Retinal pigment epithelial cell (primary cell): ENCODE results near the gene TPM1.

ENCODE experiments used
- DNase-seq: peaks from one replicate; pipeline ENCODE4 v3.0.0-alpha.2; 2010; ENCODE audit warnings: low read depth
- H3K4me3 ChIP-seq: 2 replicates; pipeline ENCODE4 v1.5.1; 2011; ENCODE audit warnings: mild to moderate bottlenecking, low read length, control low read depth, moderate library complexity
- TF ChIP-seq, protein P1 (sequence below): conservative IDR thresholded peaks from 2 replicates; pipeline ENCODE4 v1.5.1; 2011; ENCODE audit warnings: low read depth, low read length, control low read depth, inconsistent platforms

Gene TPM1

DNA sequence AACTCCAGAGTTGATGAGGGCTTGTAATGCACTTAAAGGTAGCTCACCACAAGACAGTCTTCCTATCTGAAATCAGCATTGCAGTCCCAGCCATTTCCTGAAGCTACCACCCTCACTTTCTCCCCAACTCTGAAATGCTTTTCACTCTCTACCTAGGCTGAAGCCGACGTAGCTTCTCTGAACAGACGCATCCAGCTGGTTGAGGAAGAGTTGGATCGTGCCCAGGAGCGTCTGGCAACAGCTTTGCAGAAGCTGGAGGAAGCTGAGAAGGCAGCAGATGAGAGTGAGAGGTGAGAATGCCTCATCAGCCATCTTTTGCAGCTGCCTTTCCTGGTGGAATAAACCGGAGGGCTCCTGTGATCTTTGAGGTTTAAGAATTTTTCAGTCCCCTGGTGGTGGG, 14.3 kb downstream of the TPM1 start:
- H3K4me3 ChIP-seq: no peak overlapping the region
- no peak for DNase-seq
- TF ChIP-seq, protein P1, sequence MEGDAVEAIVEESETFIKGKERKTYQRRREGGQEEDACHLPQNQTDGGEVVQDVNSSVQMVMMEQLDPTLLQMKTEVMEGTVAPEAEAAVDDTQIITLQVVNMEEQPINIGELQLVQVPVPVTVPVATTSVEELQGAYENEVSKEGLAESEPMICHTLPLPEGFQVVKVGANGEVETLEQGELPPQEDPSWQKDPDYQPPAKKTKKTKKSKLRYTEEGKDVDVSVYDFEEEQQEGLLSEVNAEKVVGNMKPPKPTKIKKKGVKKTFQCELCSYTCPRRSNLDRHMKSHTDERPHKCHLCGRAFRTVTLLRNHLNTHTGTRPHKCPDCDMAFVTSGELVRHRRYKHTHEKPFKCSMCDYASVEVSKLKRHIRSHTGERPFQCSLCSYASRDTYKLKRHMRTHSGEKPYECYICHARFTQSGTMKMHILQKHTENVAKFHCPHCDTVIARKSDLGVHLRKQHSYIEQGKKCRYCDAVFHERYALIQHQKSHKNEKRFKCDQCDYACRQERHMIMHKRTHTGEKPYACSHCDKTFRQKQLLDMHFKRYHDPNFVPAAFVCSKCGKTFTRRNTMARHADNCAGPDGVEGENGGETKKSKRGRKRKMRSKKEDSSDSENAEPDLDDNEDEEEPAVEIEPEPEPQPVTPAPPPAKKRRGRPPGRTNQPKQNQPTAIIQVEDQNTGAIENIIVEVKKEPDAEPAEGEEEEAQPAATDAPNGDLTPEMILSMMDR: no peak

DNA sequence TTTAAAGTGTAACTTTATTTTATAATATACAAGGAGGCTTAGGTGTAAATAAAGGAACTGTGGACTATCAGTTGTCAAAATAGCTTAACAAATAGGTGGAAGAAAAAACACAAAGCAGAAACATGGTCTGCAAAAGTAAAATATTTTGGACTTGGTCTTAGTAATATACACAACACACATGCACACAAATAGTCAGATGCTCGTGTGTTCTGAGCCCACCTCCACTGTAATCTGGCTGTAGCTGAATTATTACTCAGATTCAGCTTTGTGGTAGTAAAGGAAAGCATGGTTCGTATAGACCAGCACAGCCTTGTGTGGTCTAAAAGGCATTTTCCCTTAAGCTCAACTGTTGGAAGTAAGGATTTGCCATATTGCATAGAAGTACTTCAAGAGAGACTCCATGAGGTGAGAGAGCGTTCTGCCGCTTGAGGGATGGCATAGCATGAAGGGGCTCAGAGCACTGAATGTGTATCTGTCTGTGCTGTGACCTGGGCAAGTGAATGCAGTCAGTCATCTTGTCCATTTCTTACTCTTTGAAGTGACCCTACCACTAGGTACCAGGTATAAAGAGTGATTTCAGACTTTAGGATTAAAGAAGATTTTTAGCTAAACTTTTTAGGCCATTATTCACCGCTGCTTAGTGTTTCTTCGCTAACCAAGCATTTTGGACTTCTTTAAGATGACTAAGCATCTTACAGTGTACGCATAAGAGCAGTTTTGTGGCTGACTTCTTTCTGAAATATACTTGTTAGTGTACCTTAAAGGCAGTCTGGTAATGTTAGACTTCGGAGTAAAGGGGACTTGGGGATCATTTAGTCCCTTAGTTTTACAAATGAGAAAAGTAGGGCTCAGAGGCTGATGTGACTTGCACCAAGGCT, 15.2 kb downstream of the TPM1 start:
- H3K4me3 ChIP-seq: no peak overlapping the region
- DNase-seq: no peak
- TF ChIP-seq, protein P1: no peak

DNA sequence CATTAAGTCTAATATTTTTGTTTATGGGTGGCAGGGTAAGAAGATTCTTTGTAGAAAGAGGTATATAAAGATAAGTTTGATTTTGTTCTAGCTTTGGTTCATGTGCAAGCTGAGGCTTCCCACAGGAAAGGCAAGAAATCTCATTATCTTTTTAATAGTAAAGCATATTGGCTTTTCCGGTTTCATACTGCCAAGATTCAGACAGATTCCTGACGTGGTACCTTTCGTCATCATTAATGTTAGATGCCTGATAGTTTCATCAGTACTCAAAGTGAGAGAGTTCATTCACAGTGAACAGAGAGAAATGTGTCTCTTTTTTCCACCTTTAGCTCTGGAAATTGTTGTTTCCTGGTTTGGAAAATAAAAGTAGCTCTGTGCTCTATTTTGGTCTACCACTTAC, 16.5 kb downstream of the TPM1 start:
- DNase-seq: no peak
- TF ChIP-seq, protein P1: no peak
- H3K4me3 ChIP-seq: no peak overlapping the region

DNA sequence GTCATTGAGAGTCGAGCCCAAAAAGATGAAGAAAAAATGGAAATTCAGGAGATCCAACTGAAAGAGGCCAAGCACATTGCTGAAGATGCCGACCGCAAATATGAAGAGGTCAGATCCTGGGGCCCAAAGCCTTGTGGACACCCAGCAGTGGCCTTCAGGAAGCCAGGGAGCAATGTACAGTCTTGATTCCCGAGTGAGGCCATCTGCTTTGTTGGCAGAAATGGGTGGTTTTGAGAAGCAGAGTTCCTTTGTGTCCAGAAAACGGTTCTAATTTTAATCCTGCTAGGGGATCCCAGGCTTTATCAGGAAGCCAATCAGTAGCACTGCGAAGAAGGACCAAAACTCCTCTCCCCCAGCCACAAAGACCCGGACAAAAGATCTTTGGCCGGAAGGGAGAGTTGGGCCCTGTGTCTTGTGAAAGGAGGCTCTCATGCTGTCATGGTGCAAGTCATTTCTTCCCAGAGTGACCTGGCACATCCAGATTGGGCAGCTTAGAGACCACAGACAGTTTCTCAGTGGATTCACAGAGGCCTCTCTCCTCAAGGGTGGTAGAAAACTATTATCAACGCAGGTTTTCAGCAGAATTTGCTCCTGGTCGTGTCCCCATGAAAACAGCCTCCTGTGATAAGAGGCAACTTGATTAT, 17.1 kb downstream of the TPM1 start:
- TF ChIP-seq, protein P1: no peak
- no peak overlapping the region for H3K4me3 ChIP-seq
- DNase-seq: no peak

DNA sequence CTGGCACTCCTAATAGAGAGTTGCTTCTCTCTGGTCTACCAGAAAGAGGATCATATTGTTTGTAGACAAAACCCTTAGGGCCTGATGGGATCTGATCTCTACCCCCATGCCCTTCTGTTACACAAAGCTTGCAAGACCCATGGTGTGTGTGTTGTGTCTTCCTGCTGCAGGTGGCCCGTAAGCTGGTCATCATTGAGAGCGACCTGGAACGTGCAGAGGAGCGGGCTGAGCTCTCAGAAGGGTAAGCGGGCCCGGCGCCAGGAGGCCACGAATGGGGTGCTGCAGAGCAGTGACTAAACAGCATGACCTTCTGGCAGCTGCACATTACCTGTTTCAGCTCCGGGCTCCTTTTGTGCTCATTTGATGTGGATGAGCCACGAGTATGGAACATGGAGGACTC, 18.2 kb downstream of the TPM1 start:
- no peak overlapping the region for H3K4me3 ChIP-seq
- no peak for DNase-seq
- TF ChIP-seq, protein P1: no peak

DNA sequence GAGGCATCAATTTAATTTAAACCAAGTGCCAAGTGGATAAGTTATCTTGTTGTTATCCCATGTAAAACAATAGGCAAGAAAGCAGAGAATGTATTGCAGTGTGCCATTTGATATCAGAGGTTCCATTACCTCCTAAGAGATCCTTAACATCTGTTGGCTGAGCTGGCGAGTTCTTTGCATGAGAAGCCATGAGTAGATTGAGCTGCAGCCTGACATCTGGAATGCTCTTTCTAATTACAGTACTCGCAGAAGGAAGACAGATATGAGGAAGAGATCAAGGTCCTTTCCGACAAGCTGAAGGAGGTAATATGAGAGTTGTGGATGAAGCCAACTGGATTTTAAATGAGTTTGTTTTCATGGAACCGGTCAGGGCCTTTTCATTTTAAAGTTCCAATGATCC, 19.4 kb downstream of the TPM1 start:
- TF ChIP-seq, protein P1: no peak
- no peak for DNase-seq
- no peak overlapping the region for H3K4me3 ChIP-seq
